Muscle of leg (tissue), 11 donors: ENCODE results near the gene LYL1. TPM values are rescaled to one million over a fixed set of nuclear protein-coding genes. Genes with fewer than 3 reads are reported as not detected.
A peak's percentile ranks its signal among the peaks of the same experiment; 100 is the strongest.

ENCODE experiments used
- DNase-seq: peaks from one replicate; pipeline ENCODE4 v3.0.0; 2013
- H3K27ac ChIP-seq: one replicate; pipeline ENCODE4 v1.5.1; 2013; ENCODE audit warnings: mild to moderate bottlenecking, low read length, control low read depth
- H3K27me3 ChIP-seq: one replicate; pipeline ENCODE4 v1.6.1; 2013; ENCODE audit warnings: low read length; ENCODE audit not compliant: control insufficient read depth, insufficient read depth
- H3K36me3 ChIP-seq: one replicate; pipeline ENCODE4 v1.6.1; 2013; ENCODE audit warnings: low read length; ENCODE audit not compliant: control insufficient read depth, insufficient read depth
- H3K4me1 ChIP-seq: one replicate; pipeline ENCODE4 v1.6.1; 2013; ENCODE audit warnings: low read length; ENCODE audit not compliant: control insufficient read depth, insufficient read depth
- H3K4me3 ChIP-seq: one replicate; pipeline ENCODE4 v1.5.1; 2013; ENCODE audit warnings: low read length, control low read depth
- H3K9me3 ChIP-seq: replicated peaks from 2 replicates; pipeline ENCODE4 v1.6.1; 2013; ENCODE audit warnings: low read depth, low read length; ENCODE audit not compliant: control insufficient read depth
- WGBS: methylation state at CpG from one replicate; pipeline ENCODE4 v1.1.5; 2013; ENCODE audit warnings: missing lambda C conversion rate; ENCODE audit not compliant: insufficient coverage; 5-methylcytosine and 5-hydroxymethylcytosine counted together
- polyA plus RNA-seq, 8 donors: library from polyadenylated mRNA; unstranded; fragments of 120-200 nt; gene quantifications; one replicate each; pipeline versions ENCODE4 v1.2.1 to v1.2.3, GENCODE V29; 2013; ENCODE audit warnings: inconsistent platforms in 1 of 8, low replicate concordance in 1 of 8; ENCODE audit not compliant: insufficient read length in 8 of 8, insufficient read depth in 1 of 8
- total RNA-seq: library from RNA; stranded (reverse); fragments of 120-200 nt; gene quantifications from one replicate; pipeline ENCODE4 v1.2.4, GENCODE V29; 2013

LYL1 gene
- total and polyA plus RNA-seq, 9 donors, result 3.7 to 6.7 (median 5.6) TPM

GRCh38 chr19:13098277-13099072, 4.2 kb downstream of the LYL1 start:
- no peaks in the 10 kb centered on the region for H3K9me3 ChIP-seq
- peak overlapping the region; percentile 35 for H3K27ac ChIP-seq
- peaks cover 23% of the 10 kb centered on the region for H3K36me3 ChIP-seq
- H3K4me3 ChIP-seq, result peak overlapping the region; percentile 12
- WGBS, result 12% methylated on average over 22 of the region's 58 CpGs
- DNase-seq, result peak; percentile 82
- H3K4me1 ChIP-seq, result peaks cover 60% of the 10 kb centered on the region
- H3K27me3 ChIP-seq, result peaks cover 42% of the 10 kb centered on the region

- H3K4me1 ChIP-seq, result peaks cover 61% of the 10 kb centered on the region
- H3K36me3 ChIP-seq, result peaks cover 23% of the 10 kb centered on the region
- WGBS, result 24% methylated on average over 52 of the region's 69 CpGs
- H3K9me3 ChIP-seq, result no peaks in the 10 kb centered on the region
- no peak for DNase-seq
- H3K27ac ChIP-seq, result peak overlapping the region; percentile 7
- peaks cover 40% of the 10 kb centered on the region for H3K27me3 ChIP-seq
- H3K4me3 ChIP-seq, result no peak overlapping the region
These were observed 5.0 kb downstream of the LYL1 start for GRCh38 chr19:13097463-13098258.

- Histone ChIP-seq H3K4me3 (no peak overlapping the region), H3K4me1 (peaks cover 62% of the 10 kb centered on the region), H3K27me3 (peaks cover 34% of the 10 kb centered on the region), H3K36me3 (peaks cover 27% of the 10 kb centered on the region), H3K9me3 (no peaks in the 10 kb centered on the region), H3K27ac (peak overlapping the region; percentile 7)
- WGBS, result 49% methylated on average over 8 of the region's 20 CpGs
- DNase-seq, result no peak
These were observed 5.6 kb downstream of the LYL1 start for GRCh38 chr19:13097033-13097462.

- Histone ChIP-seq H3K36me3 (peaks cover 27% of the 10 kb centered on the region), H3K9me3 (no peaks in the 10 kb centered on the region), H3K4me3 (no peak overlapping the region), H3K27me3 (peaks cover 34% of the 10 kb centered on the region), H3K4me1 (peaks cover 70% of the 10 kb centered on the region), H3K27ac (peak overlapping the region; percentile 1)
- WGBS, result 59% methylated on average over 32 of the region's 44 CpGs
- no peak for DNase-seq
These were observed 6.4 kb downstream of the LYL1 start for GRCh38 chr19:13095934-13096927.

DNA sequence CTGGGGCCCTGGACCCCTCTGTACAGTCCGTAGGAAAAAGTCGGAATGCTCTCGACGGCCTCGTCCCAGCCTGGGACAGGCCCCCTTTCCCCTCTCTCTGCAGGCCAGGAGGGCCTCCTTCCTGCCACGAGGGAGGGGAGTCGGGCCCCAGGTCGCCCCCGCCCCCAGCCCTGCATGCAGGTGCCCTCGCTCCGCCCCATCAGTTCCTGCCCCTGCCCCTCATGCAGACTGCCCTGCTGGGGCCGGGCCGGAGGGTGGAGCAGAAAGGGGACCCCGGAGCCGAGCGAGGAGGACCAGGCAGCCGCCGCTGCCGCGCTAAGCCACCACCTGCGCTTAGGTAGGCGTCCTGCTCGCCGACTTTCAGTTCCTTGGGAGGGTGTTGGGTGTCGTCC, 7.3 kb downstream of the LYL1 start:
- H3K9me3 ChIP-seq, result no peaks in the 10 kb centered on the region
- H3K27me3 ChIP-seq, result peaks cover 34% of the 10 kb centered on the region
- 45% methylated on average over 16 of the region's 25 CpGs for WGBS
- peaks cover 74% of the 10 kb centered on the region for H3K4me1 ChIP-seq
- H3K4me3 ChIP-seq, result no peak overlapping the region
- H3K36me3 ChIP-seq, result peaks cover 33% of the 10 kb centered on the region
- no peak for DNase-seq
- peak overlapping the region; percentile 15 for H3K27ac ChIP-seq

GRCh38 chr19:13094771-13095392, 7.8 kb downstream of the LYL1 start:
- Histone ChIP-seq H3K4me1 (peaks cover 80% of the 10 kb centered on the region), H3K4me3 (no peak overlapping the region), H3K27me3 (peaks cover 32% of the 10 kb centered on the region), H3K27ac (peak overlapping the region; percentile 15), H3K9me3 (no peaks in the 10 kb centered on the region), H3K36me3 (peaks cover 32% of the 10 kb centered on the region)
- no peak for DNase-seq
- 35% methylated on average over 13 of the region's 16 CpGs for WGBS

DNA sequence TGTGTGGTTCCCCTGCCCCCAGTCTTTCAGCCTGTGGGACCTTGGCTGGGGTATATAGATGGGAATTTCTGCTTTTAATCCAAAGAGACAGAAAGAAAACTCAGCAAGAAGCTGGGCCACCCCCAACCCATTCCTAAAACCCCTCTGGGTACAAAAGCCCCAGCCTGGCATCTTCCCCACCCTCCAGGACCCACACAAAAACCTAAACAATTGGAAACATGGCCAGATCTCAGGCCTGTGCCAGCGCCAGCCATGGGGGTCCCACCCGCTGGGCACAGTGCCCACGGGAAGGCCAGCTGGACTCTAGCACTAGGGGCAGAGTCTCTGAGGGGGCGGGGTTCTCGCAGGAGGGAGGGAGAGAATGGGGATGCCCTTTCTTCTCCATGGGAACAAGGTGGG, 8.6 kb downstream of the LYL1 start:
- peak overlapping the region; percentile 49 for H3K27ac ChIP-seq

DNA sequence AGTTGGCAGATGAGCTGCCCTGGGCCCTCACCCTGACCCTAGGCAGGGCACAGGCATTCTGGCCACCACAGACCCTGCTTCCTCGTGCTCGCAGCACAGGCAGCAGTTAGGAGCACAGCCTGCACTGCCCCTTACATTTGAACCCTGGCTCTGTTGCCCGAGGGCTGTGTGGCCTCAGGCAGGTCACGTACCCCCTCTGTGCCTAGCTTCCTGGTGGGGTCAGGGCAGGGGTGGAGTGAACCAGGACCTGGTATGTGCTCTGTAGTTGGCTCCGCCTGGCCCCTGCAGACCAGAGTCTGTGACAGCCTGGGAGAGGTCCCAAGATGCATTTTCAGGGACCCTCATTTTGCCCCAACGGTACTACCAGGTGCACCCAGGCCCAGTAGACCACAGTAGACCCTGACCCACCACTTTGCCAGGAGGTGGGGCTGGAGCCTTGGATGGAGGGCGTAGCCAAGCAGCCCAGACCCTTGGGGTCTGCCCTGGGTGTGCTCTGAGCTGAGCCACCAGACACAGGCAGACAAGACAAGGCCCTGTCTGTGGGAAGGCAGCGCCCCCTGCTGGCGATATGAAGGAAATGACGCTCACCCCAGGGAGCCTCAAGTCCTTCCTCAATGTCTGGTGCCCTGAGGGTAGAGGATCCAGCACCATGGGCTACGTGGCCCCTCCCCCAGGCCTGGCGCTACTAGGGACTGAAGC, 9.1 kb downstream of the LYL1 start:
- H3K36me3 ChIP-seq, result peaks cover 45% of the 10 kb centered on the region

More for the DNA sequence above, 8.6 kb downstream of the LYL1 start:
- DNase-seq, result no peak
- Histone ChIP-seq H3K27me3 (peaks cover 29% of the 10 kb centered on the region), H3K4me1 (peaks cover 82% of the 10 kb centered on the region), H3K36me3 (peaks cover 39% of the 10 kb centered on the region), H3K4me3 (no peak overlapping the region), H3K9me3 (no peaks in the 10 kb centered on the region)
- 48% methylated on average over 3 of the region's 5 CpGs for WGBS

More for the DNA sequence above, 9.1 kb downstream of the LYL1 start:
- peak; percentile 92 for DNase-seq
- no peak overlapping the region for H3K4me3 ChIP-seq
- 40% methylated on average over 9 of the region's 12 CpGs for WGBS
- H3K27ac ChIP-seq, result peak overlapping the region; percentile 91
- peaks cover 23% of the 10 kb centered on the region for H3K27me3 ChIP-seq
- no peaks in the 10 kb centered on the region for H3K9me3 ChIP-seq
- H3K4me1 ChIP-seq, result peaks cover 76% of the 10 kb centered on the region
